Progenitor cell of endocrine pancreas (in vitro differentiated cells): ENCODE results near the gene SSNA1. TPM values are rescaled to one million over a fixed set of nuclear protein-coding genes. Genes with fewer than 3 reads are reported as not detected.

Experiments
- DNase-seq: peaks from one replicate; pipeline ENCODE4 v3.0.0; 2021; ENCODE audit warnings: low spot score; ENCODE audit not compliant: unreplicated experiment
- H3K27ac Mint-ChIP-seq: 2 replicates; pipeline ENCODE4 v1.8.0; 2021; ENCODE audit warnings: mild to moderate bottlenecking, moderate library complexity, mixed read lengths
- H3K27me3 Mint-ChIP-seq: 2 replicates; pipeline ENCODE4 v1.8.0; 2021; ENCODE audit warnings: mixed read lengths
- H3K36me3 Mint-ChIP-seq: 2 replicates; pipeline ENCODE4 v1.8.0; 2022; ENCODE audit warnings: mixed read lengths; ENCODE audit not compliant: insufficient read depth
- H3K4me1 Mint-ChIP-seq: 2 replicates; pipeline ENCODE4 v1.8.0; 2021; ENCODE audit warnings: low read depth, mixed read lengths
- H3K4me3 Mint-ChIP-seq: 2 replicates; pipeline ENCODE4 v1.8.0; 2021; ENCODE audit warnings: low read depth, mild to moderate bottlenecking, moderate library complexity, mixed read lengths
- H3K9me3 Mint-ChIP-seq: 2 replicates; pipeline ENCODE4 v1.8.0; 2021; ENCODE audit warnings: low read depth, mixed read lengths
- CTCF ChIP-seq: fragments of 200-600 bp; sonication (generic); IDR thresholded peaks from one replicate; pipeline ENCODE4 v1.5.0; 2021; ENCODE audit warnings: antibody characterized with exemption, mild to moderate bottlenecking; ENCODE audit not compliant: unreplicated experiment
- total RNA-seq: library from RNA; stranded (reverse); gene quantifications from 2 replicates; pipeline ENCODE4 v1.2.1, GENCODE V29; 2021

SSNA1 gene
- total RNA-seq, 1 donor from 2014 or later = 52.5 TPM

GRCh38 chr9:137199411-137200121 lies 11.1 kb downstream of the SSNA1 start:
- peak overlapping the region; percentile 82 for H3K4me3 Mint-ChIP-seq
- no peaks in the 10 kb centered on the region for H3K9me3 Mint-ChIP-seq
- no peak overlapping the region for H3K27ac Mint-ChIP-seq
- peaks cover 26% of the 10 kb centered on the region for H3K4me1 Mint-ChIP-seq
- H3K36me3 Mint-ChIP-seq = no peaks in the 10 kb centered on the region
- H3K27me3 Mint-ChIP-seq = no peaks in the 10 kb centered on the region
- no peak for DNase-seq
- TF ChIP-seq CTCF = no peak

GRCh38 chr9:137200311-137201204 lies 12.1 kb downstream of the SSNA1 start, which contains the start of gene TPRN:
Gene TPRN (minus strand): TSS chr9:137200741. CDS start chr9:137200711, 30 bp downstream.
- peak; percentile 98 for DNase-seq
- no peaks in the 10 kb centered on the region for H3K36me3 Mint-ChIP-seq
- H3K27me3 Mint-ChIP-seq = no peaks in the 10 kb centered on the region
- no peak for TF ChIP-seq CTCF
- H3K4me3 Mint-ChIP-seq = peak within 1 kb of the TSS; percentile 82
- peaks cover 26% of the 10 kb centered on the region for H3K4me1 Mint-ChIP-seq
- H3K27ac Mint-ChIP-seq = peak within 1 kb of the TSS; percentile 85
- no peaks in the 10 kb centered on the region for H3K9me3 Mint-ChIP-seq

- no peaks in the 10 kb centered on the region for H3K36me3 Mint-ChIP-seq
- no peak for TF ChIP-seq CTCF
- peak overlapping the region; percentile 85 for H3K27ac Mint-ChIP-seq
- H3K9me3 Mint-ChIP-seq = no peaks in the 10 kb centered on the region
- H3K4me1 Mint-ChIP-seq = peaks cover 31% of the 10 kb centered on the region
- no peaks in the 10 kb centered on the region for H3K27me3 Mint-ChIP-seq
- peak overlapping the region; percentile 77 for H3K4me3 Mint-ChIP-seq
- DNase-seq = no peak
These were observed 12.9 kb downstream of the SSNA1 start for GRCh38 chr9:137201205-137201868.

- Mint-ChIP-seq H3K4me1 (peaks cover 34% of the 10 kb centered on the region), H3K27ac (peak overlapping the region; percentile 90), H3K27me3 (no peaks in the 10 kb centered on the region), H3K9me3 (no peaks in the 10 kb centered on the region), H3K36me3 (peaks cover 3% of the 10 kb centered on the region), H3K4me3 (peak overlapping the region; percentile 24)
- no peak for DNase-seq
- TF ChIP-seq CTCF = no peak
These were observed 14.5 kb downstream of the SSNA1 start for GRCh38 chr9:137202966-137203365.

GRCh38 chr9:137204731-137205125 lies 16.3 kb downstream of the SSNA1 start:
- H3K4me1 Mint-ChIP-seq = peaks cover 25% of the 10 kb centered on the region
- TF ChIP-seq CTCF = no peak
- no peaks in the 10 kb centered on the region for H3K27me3 Mint-ChIP-seq
- no peaks in the 10 kb centered on the region for H3K9me3 Mint-ChIP-seq
- no peak for DNase-seq
- peak overlapping the region; percentile 93 for H3K4me3 Mint-ChIP-seq
- peak overlapping the region; percentile 93 for H3K27ac Mint-ChIP-seq
- peaks cover 3% of the 10 kb centered on the region for H3K36me3 Mint-ChIP-seq
